Activated T-cell treated with anti-CD3 and anti-CD28 coated beads for 48 hours (primary cell): ENCODE data around the gene HDAC11.

Experiments
- DNase-seq: peaks from one replicate; pipeline ENCODE4 v3.0.0-alpha.2; 2020; ENCODE audit warnings: low read depth

HDAC11 gene

GRCh38 chr3:13543253-13543652 is 63.1 kb downstream of the HDAC11 start:
- DNase-seq: no peak

GRCh38 chr3:13544293-13544831 is 64.3 kb downstream of the HDAC11 start:
- DNase-seq: peak; percentile 55

GRCh38 chr3:13544951-13545651 is 65.0 kb downstream of the HDAC11 start:
- DNase-seq: no peak

GRCh38 chr3:13545952-13546454 is 65.9 kb downstream of the HDAC11 start:
- no peak for DNase-seq

- DNase-seq: no peak
These were observed 66.6 kb downstream of the HDAC11 start for GRCh38 chr3:13546667-13547171.

- no peak for DNase-seq
These were observed 67.7 kb downstream of the HDAC11 start for GRCh38 chr3:13547591-13548371.

- DNase-seq: peak; percentile 19
These were observed 68.9 kb downstream of the HDAC11 start, which contains the start of gene FBLN2 for GRCh38 chr3:13548696-13549622. Gene FBLN2 (plus strand): TSS chr3:13549125. CDS start chr3:13570356, 21,231 bp downstream.

- no peak for DNase-seq
These were observed 69.7 kb downstream of the HDAC11 start for GRCh38 chr3:13549623-13550422.

- DNase-seq: no peak
These were observed 70.3 kb downstream of the HDAC11 start for GRCh38 chr3:13550423-13550690.

GRCh38 chr3:13550791-13551360 is 70.8 kb downstream of the HDAC11 start:
- no peak for DNase-seq

GRCh38 chr3:13552857-13553652 is 72.9 kb downstream of the HDAC11 start:
- no peak for DNase-seq

- DNase-seq: no peak
These were observed 73.6 kb downstream of the HDAC11 start for GRCh38 chr3:13553686-13554085.

- DNase-seq: no peak
These were observed 75.6 kb downstream of the HDAC11 start for GRCh38 chr3:13555753-13556152.
